ENCODE measurements around the gene BMPR1B. TPM values are rescaled to one million over a fixed set of nuclear protein-coding genes. Genes with fewer than 3 reads are reported as not detected.

Gene BMPR1B
- total RNA-seq, 1 experiment from 2014 or later = 0.35 TPM

DNA sequence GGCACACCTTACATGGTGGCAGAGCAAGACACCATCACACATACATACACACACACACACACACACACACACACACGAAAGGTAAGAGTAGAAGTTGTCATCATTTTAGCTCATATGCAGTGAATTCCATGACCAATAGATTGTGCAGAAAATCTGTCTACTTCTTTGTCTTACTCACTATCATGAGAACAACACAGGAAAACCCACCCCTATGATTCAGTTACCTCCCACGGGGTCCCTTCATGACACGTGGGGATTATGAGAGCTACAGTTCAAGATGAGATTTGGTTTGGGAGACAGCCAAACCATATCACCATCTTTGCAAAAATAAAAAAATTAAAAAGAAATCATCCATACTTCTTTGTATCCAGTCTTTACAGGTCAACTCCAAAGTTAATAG lies 221.1 kb downstream of the BMPR1B start:
- Histone ChIP-seq H3K18ac (ENCODE audit: insufficient read length, low read depth, low read length) (no peak overlapping the region), H3K9me3 (ENCODE audit: control insufficient read depth, low read depth, low read length) (no peaks in the 10 kb centered on the region), H3K14ac (ENCODE audit: insufficient read depth, low read length) (no peak overlapping the region), H4K91ac (ENCODE audit: insufficient read length, low read depth, low read length) (no peak overlapping the region), H2AFZ (ENCODE audit: low read length) (no peak overlapping the region), H4K5ac (ENCODE audit: insufficient read length, low read depth, low read length) (no peak overlapping the region), H3K4ac (ENCODE audit: low read depth, low read length) (no peak overlapping the region), H3K79me1 (ENCODE audit: insufficient read depth, low read depth, low read length, poor library complexity, severe bottlenecking) (no peaks in the 10 kb centered on the region), H2BK15ac (ENCODE audit: low read depth, low read length) (no peak overlapping the region), H3K23ac (ENCODE audit: insufficient read length, low read depth, low read length) (no peak overlapping the region), H4K8ac (replicated peaks; ENCODE audit: insufficient read length, low read depth, low read length) (no peak overlapping the region), H3K27me3 (ENCODE audit: insufficient read depth, low read length) (no peaks in the 10 kb centered on the region), H3K4me2 (ENCODE audit: insufficient read depth, insufficient read length, low read length) (no peak overlapping the region), H3K27ac (ENCODE audit: insufficient read length, low read depth, low read length) (no peak overlapping the region), H2BK20ac (ENCODE audit: low read depth, low read length, poor library complexity, severe bottlenecking) (no peak overlapping the region), H2BK12ac (ENCODE audit: insufficient read length, low read depth, low read length) (no peak overlapping the region), H3K79me2 (ENCODE audit: insufficient read depth, low read length) (no peaks in the 10 kb centered on the region), H2AK5ac (ENCODE audit: insufficient read length, low read length) (no peak overlapping the region), H3K56ac (ENCODE audit: insufficient read length, low read depth, low read length) (no peak overlapping the region), H4K20me1 (ENCODE audit: control insufficient read depth, insufficient read depth, insufficient read length) (no peaks in the 10 kb centered on the region), H3K9ac (ENCODE audit: extremely low read depth, insufficient read length, low read length) (no peak overlapping the region), H3K4me1 (ENCODE audit: insufficient read depth, low read length) (no peaks in the 10 kb centered on the region), H2BK5ac (ENCODE audit: insufficient read length, low read length) (no peak overlapping the region), H3K23me2 (ENCODE audit: insufficient read length, low read depth, low read length, poor library complexity, severe bottlenecking) (no peaks in the 10 kb centered on the region), H2BK120ac (ENCODE audit: low read depth, low read length, poor library complexity, severe bottlenecking) (no peak overlapping the region), H3T11ph (ENCODE audit: low read length) (no peak overlapping the region)
- peak overlapping the region in 1 of 3 experiments; percentile 53; a peak in 1 of 7 replicates for H3K27ac Mint-ChIP-seq
- no peaks in the 10 kb centered on the region for H3K27me3 Mint-ChIP-seq (ENCODE audit: low read depth)
- TF ChIP-seq, protein P1, sequence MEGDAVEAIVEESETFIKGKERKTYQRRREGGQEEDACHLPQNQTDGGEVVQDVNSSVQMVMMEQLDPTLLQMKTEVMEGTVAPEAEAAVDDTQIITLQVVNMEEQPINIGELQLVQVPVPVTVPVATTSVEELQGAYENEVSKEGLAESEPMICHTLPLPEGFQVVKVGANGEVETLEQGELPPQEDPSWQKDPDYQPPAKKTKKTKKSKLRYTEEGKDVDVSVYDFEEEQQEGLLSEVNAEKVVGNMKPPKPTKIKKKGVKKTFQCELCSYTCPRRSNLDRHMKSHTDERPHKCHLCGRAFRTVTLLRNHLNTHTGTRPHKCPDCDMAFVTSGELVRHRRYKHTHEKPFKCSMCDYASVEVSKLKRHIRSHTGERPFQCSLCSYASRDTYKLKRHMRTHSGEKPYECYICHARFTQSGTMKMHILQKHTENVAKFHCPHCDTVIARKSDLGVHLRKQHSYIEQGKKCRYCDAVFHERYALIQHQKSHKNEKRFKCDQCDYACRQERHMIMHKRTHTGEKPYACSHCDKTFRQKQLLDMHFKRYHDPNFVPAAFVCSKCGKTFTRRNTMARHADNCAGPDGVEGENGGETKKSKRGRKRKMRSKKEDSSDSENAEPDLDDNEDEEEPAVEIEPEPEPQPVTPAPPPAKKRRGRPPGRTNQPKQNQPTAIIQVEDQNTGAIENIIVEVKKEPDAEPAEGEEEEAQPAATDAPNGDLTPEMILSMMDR (conservative IDR thresholded peaks at IDR 0.05) = no peak
- H3K36me3 Mint-ChIP-seq (ENCODE audit: insufficient read depth in 1 of 3, low read depth in 3 of 3) = no peaks in the 10 kb centered on the region
- no peaks in the 10 kb centered on the region for H3K9me3 Mint-ChIP-seq
- DNase-seq = no peak
- no peaks in the 10 kb centered on the region for H3K4me1 Mint-ChIP-seq
- no CpG with 5 or more reads among the region's 3 CpGs for WGBS (ENCODE audit: extremely low coverage, insufficient read length, low lambda C conversion rate)
- no peak overlapping the region for H3K4me3 Mint-ChIP-seq

All from H9 (cell line).